PFSK-1 (cell line): ENCODE data around the gene HYAL3.

ENCODE experiments used
- POLR2AphosphoS5 ChIP-seq: IDR thresholded peaks from 2 replicates; pipeline ENCODE4 v1.6.1; 2012; ENCODE audit warnings: low read depth, mild to moderate bottlenecking, control low read depth, low read length, moderate library complexity
- REST ChIP-seq, 2 experiments: IDR thresholded peaks; 2 replicates each; pipeline versions ENCODE4 v1.6.1 to v1.8.0; 2011 to 2012; ENCODE audit warnings: low read depth in 2 of 2, low read length in 2 of 2, control low read depth in 1 of 2, inconsistent platforms in 1 of 2, mild to moderate bottlenecking in 1 of 2, moderate library complexity in 1 of 2; ENCODE audit not compliant: insufficient read depth in 1 of 2
- SIN3A ChIP-seq: IDR thresholded peaks from 2 replicates; pipeline ENCODE4 v1.6.1; 2012; ENCODE audit warnings: mild to moderate bottlenecking, low read length, moderate library complexity, borderline replicate concordance; ENCODE audit not compliant: insufficient read depth
- TAF1 ChIP-seq: IDR thresholded peaks from 2 replicates; pipeline ENCODE4 v1.6.1; 2012; ENCODE audit warnings: low read length, control low read depth, borderline replicate concordance; ENCODE audit not compliant: insufficient read depth

DNA sequence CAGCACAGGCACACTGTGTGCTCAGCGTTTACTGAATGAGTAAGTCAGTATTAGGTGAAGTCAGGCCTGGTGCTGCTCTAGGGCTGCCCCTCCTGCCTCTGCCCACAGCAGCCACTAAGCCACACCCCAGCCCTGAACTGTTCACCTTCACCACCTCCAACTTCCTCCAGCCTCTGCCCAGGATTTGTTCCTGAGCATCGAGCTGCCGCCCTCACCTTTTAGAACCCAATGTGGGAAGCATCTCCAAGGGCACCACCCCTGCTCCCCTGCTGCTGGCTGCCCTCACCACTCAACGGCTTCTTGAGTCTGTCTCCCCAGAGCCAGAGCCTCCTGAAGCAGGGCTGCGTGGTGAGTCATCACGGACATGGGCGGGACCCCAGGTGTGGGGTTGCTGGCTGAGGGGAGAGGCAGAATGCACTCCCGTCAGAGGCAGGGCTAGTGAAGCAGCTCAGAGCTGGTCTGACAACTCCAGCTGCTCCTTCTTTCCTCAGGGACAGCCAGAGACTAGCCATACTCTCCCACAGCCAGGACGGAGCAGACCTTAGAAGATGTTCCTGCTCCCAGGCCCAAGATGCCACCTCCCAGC, 17.5 kb upstream of the HYAL3 start:
- TF ChIP-seq SIN3A, result no peak
- no peak for TF ChIP-seq REST (IDR thresholded peaks at IDR 0.05; ENCODE audit: insufficient read depth in 1 of 2, low read depth in 2 of 2, low read length in 2 of 2)
- no peak for TF ChIP-seq TAF1
- no peak for TF ChIP-seq POLR2AphosphoS5
